Astrocyte (in vitro differentiated cells and primary cell): Measurements from ENCODE around the gene ZNF512B.

ENCODE experiments used
- CTCF ChIP-seq: IDR thresholded peaks from 2 replicates; pipeline ENCODE4 v1.5.1; 2011; ENCODE audit warnings: low read depth, mild to moderate bottlenecking, inconsistent platforms, low read length, moderate library complexity; ENCODE audit not compliant: insufficient read depth
- EZH2 ChIP-seq: IDR thresholded peaks from 2 replicates; pipeline ENCODE4 v1.6.1; 2012; ENCODE audit warnings: mild to moderate bottlenecking, low read length, inconsistent platforms; ENCODE audit not compliant: insufficient read depth

GRCh38 chr20:63919130-63919529 lies 50.6 kb downstream of the ZNF512B start:
- TF ChIP-seq CTCF = no peak
- no peak for TF ChIP-seq EZH2
